Choroid plexus epithelial cell (primary cell): ENCODE measurements around the gene LCOR.

Experiments used
- DNase-seq: peaks from one replicate; pipeline ENCODE4 v3.0.0-alpha.2; 2010; ENCODE audit warnings: low read depth
- H3K4me3 ChIP-seq: 2 replicates; pipeline ENCODE4 v1.5.1; 2011; ENCODE audit warnings: low read depth, mild to moderate bottlenecking, control low read depth, low read length, moderate library complexity
- TF ChIP-seq, protein P1 (sequence below): conservative IDR thresholded peaks from 2 replicates; pipeline ENCODE4 v1.5.1; 2011; ENCODE audit warnings: low read depth, mild to moderate bottlenecking, control low read depth, inconsistent platforms, low read length, moderate library complexity

The LCOR gene

DNA sequence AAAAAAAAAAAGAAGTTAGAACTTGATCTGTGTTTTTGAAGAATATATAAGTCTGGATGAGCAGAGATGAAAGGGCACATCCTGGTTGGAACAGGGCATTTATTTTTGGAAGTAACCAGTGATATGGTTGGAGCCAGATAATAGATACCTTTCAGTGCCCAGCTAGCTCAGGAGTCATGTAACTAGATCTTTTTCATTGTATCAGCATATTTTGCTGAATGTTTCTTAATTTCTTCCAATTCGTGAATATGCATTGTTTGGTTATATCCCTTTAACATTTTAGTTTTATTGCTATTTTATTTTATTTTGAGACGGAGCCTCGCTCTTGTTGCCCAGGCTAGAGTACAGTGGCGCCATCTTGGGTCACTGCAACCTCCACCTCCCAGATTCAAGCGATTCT, 81.8 kb downstream of the LCOR start:
- TF ChIP-seq, protein P1, sequence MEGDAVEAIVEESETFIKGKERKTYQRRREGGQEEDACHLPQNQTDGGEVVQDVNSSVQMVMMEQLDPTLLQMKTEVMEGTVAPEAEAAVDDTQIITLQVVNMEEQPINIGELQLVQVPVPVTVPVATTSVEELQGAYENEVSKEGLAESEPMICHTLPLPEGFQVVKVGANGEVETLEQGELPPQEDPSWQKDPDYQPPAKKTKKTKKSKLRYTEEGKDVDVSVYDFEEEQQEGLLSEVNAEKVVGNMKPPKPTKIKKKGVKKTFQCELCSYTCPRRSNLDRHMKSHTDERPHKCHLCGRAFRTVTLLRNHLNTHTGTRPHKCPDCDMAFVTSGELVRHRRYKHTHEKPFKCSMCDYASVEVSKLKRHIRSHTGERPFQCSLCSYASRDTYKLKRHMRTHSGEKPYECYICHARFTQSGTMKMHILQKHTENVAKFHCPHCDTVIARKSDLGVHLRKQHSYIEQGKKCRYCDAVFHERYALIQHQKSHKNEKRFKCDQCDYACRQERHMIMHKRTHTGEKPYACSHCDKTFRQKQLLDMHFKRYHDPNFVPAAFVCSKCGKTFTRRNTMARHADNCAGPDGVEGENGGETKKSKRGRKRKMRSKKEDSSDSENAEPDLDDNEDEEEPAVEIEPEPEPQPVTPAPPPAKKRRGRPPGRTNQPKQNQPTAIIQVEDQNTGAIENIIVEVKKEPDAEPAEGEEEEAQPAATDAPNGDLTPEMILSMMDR = no peak
- H3K4me3 ChIP-seq = no peak overlapping the region
- DNase-seq = no peak

DNA sequence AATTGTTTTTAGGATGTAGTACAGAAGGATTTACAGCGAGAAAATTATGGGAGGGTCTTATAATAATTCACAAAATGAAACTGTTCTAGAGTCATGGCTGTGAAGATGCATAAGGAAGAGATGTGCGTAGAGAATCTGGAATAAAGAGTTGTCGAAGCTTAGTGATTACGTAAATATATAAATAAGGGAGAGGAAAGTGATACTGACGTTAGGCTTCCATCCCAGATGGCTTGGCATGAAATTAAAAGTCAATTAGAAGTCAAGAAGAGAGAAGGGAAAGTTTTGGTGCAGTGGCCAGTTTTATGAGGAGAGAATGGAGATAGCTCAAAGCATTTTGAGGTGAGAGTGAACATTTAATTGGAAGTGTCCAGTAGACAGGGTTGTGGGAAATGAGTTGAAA, 85.5 kb downstream of the LCOR start:
- no peak overlapping the region for H3K4me3 ChIP-seq
- TF ChIP-seq, protein P1 = no peak
- DNase-seq = no peak

DNA sequence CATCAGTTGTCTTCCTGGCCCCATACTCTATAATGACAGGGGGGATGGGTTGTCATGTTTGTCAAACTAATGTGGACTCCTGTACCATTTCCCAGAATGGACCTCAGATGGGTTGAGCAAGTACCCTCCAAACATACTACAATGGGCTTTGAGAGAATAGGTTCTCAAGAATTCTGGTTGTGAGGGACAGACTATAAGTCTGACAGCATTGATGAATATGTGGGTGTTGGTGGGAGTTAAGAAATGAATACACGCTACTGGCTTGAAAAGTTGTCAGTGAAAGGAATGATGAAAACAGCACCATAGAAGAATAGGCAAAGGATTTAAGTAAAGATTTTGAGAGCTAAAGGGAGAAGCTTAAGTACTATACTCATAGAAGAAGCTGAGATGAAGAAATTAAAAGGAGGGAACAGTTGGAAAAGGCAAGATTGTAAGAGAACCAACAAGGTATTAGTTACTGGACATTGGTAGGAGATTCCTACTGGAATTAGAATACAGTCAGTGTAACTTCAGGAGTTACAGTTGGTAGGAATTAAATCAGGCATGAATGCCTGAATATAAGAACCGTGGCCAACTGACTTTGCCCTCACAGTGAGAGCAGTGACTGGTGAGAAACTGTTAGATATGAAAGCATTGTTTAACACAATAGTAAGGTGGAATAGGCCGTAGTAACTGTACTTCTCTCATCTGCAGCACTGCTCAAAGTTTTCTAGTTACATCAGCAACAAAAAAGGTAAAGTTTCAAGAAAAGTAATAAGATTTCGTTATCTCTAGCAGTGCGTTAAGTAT, 86.3 kb downstream of the LCOR start:
- no peak overlapping the region for H3K4me3 ChIP-seq

DNA sequence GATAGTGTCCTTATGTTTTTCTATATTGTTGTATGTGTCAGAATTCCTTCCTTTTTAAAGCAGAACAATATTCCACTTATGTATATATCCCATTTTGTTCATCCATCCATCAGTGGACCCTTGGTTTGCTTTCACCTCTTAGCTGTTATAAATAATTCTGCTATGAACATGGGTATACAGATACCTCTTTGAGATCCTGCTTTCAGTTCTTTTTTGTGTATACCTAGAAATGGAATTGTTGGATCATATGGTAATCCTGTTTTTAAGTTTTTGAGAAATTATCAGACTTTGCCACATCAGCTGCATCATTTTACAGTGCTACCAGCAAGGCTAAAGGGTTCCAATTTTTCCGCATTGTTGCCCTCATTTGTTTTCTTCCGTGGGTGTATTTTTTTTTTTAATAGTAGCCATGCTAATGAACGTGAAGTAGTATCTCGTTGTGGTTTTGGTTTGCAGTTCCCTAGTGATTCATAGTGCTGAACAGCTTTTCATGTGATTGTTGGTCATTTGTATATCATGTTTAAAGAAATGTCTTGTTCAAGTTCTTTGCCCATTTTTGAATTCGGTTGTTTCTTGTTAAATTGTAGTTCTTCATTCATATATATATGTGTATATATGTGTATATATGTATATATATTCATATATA, 87.8 kb downstream of the LCOR start:
- TF ChIP-seq, protein P1 = no peak
- DNase-seq = peak; percentile 57
- no peak overlapping the region for H3K4me3 ChIP-seq

More for the DNA sequence above, 86.3 kb downstream of the LCOR start:
- TF ChIP-seq, protein P1 = no peak
- DNase-seq = no peak

DNA sequence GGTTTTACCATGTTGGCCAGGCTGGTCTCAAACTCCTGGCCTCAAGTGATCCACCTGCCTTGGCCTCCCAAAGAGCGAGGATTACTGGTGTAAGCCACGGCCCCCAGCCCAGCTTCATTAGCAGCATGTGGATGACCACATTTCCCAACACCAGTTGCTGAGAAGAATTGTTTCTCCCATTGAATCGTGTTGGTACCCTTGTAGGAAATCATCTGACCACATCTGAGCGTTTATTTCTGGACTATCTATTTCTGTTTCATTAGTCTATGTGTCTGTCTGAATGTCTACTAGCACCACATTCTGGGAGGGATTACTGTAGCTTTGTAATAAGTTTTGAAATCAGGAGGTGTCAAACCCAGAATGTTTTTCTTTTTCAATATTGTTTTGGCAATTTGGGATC, 89.6 kb downstream of the LCOR start:
- TF ChIP-seq, protein P1 = no peak
- DNase-seq = no peak
- H3K4me3 ChIP-seq = no peak overlapping the region

DNA sequence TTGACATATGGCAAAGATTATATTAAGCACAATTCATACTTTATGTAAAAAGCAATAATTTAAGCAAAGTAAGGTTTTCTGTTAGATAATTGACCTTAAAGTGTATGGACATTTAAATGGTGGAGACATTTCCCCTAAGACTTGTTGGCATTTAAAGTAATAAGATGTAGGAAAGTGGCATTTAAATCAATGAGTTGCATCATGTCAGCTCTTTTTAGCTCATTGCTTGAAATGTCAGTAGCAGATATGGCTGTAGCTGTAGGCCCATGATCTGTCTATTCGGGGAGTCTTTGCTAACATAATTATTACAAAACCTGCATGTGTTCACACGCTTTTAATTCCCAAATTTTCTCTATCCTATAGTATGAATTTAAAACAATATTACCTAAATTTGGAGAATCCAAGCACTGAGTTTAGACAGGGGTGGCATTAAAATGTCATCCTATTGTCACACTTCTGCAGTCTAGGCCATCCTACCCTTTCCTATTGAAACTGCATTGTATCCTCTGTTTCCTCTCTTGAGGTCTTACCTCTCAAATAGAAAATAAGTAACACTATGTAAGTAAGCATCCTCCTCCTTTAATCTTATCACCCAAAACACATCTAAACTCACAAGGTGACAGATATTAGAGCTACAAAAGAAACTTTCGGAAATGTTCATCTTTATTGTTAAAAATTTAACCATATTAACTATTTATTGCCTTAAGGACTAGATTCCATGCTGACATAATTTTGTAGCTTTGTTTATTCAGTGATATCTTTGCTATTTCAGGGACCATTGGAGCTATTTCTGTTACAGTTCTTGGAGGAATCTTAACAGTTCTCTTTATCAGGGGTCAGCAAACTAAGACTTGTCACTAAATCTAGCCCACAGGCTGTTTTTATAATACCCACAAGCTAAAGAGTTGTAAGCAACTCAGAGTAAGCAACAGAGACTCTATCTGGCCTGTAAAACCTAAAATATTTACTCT, 91.2 kb downstream of the LCOR start:
- DNase-seq = no peak
- TF ChIP-seq, protein P1 = no peak
- no peak overlapping the region for H3K4me3 ChIP-seq
